SK-N-MC (cell line): ENCODE measurements around the gene PSORS1C1.

Experiments used
- EZH2 ChIP-seq: fragments of 200-600 bp; sonication (generic); IDR thresholded peaks from one replicate; pipeline ENCODE4 v1.6.1; 2017; ENCODE audit warnings: antibody characterized with exemption
- FOXP2 ChIP-seq: optimal IDR thresholded peaks from 2 replicates; pipeline ENCODE3; 2011; ENCODE audit warnings: mild to moderate bottlenecking, moderate library complexity; ENCODE audit not compliant: insufficient read depth; ENCODE audit errors: extremely low read length, control extremely low read depth
- POLR2AphosphoS5 ChIP-seq: IDR thresholded peaks from 2 replicates; pipeline ENCODE4 v1.6.1; 2012; ENCODE audit warnings: mild to moderate bottlenecking, low read depth, low read length, borderline replicate concordance

GRCh38 chr6:31168606-31169005 lies 54.0 kb downstream of the PSORS1C1 start:
- TF ChIP-seq EZH2 (no peak), FOXP2 (no peak), POLR2AphosphoS5 (no peak)
